GM12878 (cell line): Measurements from ENCODE around the gene IL1RAPL1. TPM values are rescaled to one million over a fixed set of nuclear protein-coding genes. Genes with fewer than 3 reads are reported as not detected.

ENCODE experiments used
- ATAC-seq: fragments of 200-7000 bp; cut with Tn5 transposase; 3 replicates; pipeline ENCODE4 v1.9.1; 2020; ENCODE audit warnings: mild to moderate bottlenecking, moderate library complexity
- BruUV-seq: library from RNA; stranded (reverse); fragments of 400-500 nt; replicated peaks from 2 replicates; lab custom pipeline; 2021; lab: Mats Ljungman, UMichigan
- CTCF ChIA-PET: fragments of 300-600 bp; sonication (Branson Sonifier 250); formaldehyde crosslinking; extraction: SDS; loops from one replicate; lab custom pipeline; 2021; ENCODE audit warnings: inconsistent platforms; lab: Yijun Ruan, JAX
- POLR2A ChIA-PET: fragments of 350-600 bp; formaldehyde crosslinking; extraction: SDS; loops from one replicate; lab custom pipeline; 2021; ENCODE audit warnings: inconsistent platforms; lab: Charles Lee
- RAD21 ChIA-PET: fragments of 300-600 bp; sonication (Branson Sonifier 250); formaldehyde crosslinking; loops from one replicate; lab custom pipeline; 2023; ENCODE audit warnings: antibody characterized with exemption; ENCODE audit not compliant: unreplicated experiment; lab: Charles Lee
- SMC1A ChIA-PET: fragments of 300-600 bp; sonication (Branson Sonifier 250); formaldehyde crosslinking; loops from one replicate; lab custom pipeline; 2023; ENCODE audit not compliant: unreplicated experiment, uncharacterized antibody; lab: Charles Lee
- DNase-seq: peaks from one replicate; pipeline ENCODE4 v3.0.0-alpha.2; 2011; ENCODE audit warnings: low read depth, low spot score
- FAIRE-seq: peaks from 3 replicates; lab custom pipeline; 2011; peaks lifted over from hg19 to GRCh38; lab: Jason Lieb, UNC
- H2AFZ ChIP-seq: 2 replicates; pipeline ENCODE4 v1.6.0; 2011; ENCODE audit warnings: low read depth, low read length, control low read depth; ENCODE audit not compliant: control insufficient read depth
- H3K27ac ChIP-seq: 2 replicates; pipeline ENCODE4 v1.5.1; 2011; ENCODE audit warnings: control low read depth; ENCODE audit not compliant: control insufficient read depth, insufficient read depth
- H3K27me3 ChIP-seq, 2 experiments: replicated peaks in 1 of 2; 2 replicates each; pipeline versions ENCODE4 v1.6.0 to v1.6.1; 2011; ENCODE audit warnings: low read length in 1 of 2; ENCODE audit not compliant: control insufficient read depth in 2 of 2, insufficient read depth in 2 of 2
- H3K36me3 ChIP-seq, 2 experiments: 2 replicates each; pipeline ENCODE4 v1.5.1; 2011; ENCODE audit warnings: low read length in 1 of 2; ENCODE audit not compliant: control insufficient read depth in 2 of 2, insufficient read depth in 2 of 2
- H3K4me1 ChIP-seq: 2 replicates; pipeline ENCODE4 v1.6.1; 2011; ENCODE audit warnings: mild to moderate bottlenecking, low read length, moderate library complexity, mixed read lengths; ENCODE audit not compliant: control insufficient read depth, insufficient read depth
- H3K4me2 ChIP-seq: 2 replicates; pipeline ENCODE4 v1.6.0; 2011; ENCODE audit warnings: control low read depth; ENCODE audit not compliant: control insufficient read depth, insufficient read depth
- H3K4me3 ChIP-seq: fragments of 200-600 bp; sonication (generic); 2 replicates; pipeline ENCODE4 v1.5.1; 2016
- H3K79me2 ChIP-seq: 2 replicates; pipeline ENCODE4 v1.6.0; 2011; ENCODE audit warnings: low read length; ENCODE audit not compliant: control insufficient read depth, insufficient read depth
- H3K9ac ChIP-seq: 2 replicates; pipeline ENCODE4 v1.8.0; 2011; ENCODE audit warnings: low read length, control low read depth, mixed read lengths; ENCODE audit not compliant: control insufficient read depth, insufficient read depth
- H3K9me3 ChIP-seq: replicated peaks from 3 replicates; pipeline ENCODE4 v1.5.1; 2011; ENCODE audit warnings: mild to moderate bottlenecking, low read length; ENCODE audit not compliant: control insufficient read depth, insufficient read depth
- H4K20me1 ChIP-seq: 2 replicates; pipeline ENCODE4 v1.6.0; 2011; ENCODE audit not compliant: control insufficient read depth, insufficient read depth
- BCL3 ChIP-seq: IDR thresholded peaks from 2 replicates; pipeline ENCODE4 v1.6.1; 2011; ENCODE audit warnings: borderline replicate concordance, low read depth, mild to moderate bottlenecking, moderate library complexity, low read length; ENCODE audit not compliant: insufficient read depth, poor library complexity, severe bottlenecking
- FOXM1 ChIP-seq: IDR thresholded peaks from 2 replicates; pipeline ENCODE4 v1.6.1; 2012; ENCODE audit warnings: low read depth, mild to moderate bottlenecking, inconsistent platforms, low read length, moderate library complexity
- IRF3 ChIP-seq: fragments of 450-650 bp; IDR thresholded peaks from 2 replicates; pipeline ENCODE4 v1.6.1; 2014; ENCODE audit warnings: mild to moderate bottlenecking
- IRF5 ChIP-seq: fragments of 450-650 bp; IDR thresholded peaks from 2 replicates; pipeline ENCODE4 v1.6.1; 2017; ENCODE audit warnings: borderline replicate concordance
- MXI1 ChIP-seq: fragments of 150-350 bp; IDR thresholded peaks from 2 replicates; pipeline ENCODE4 v1.6.1; 2011; ENCODE audit warnings: low read depth, mild to moderate bottlenecking, inconsistent platforms, low read length, improper control_type of control experiment
- RCOR1 ChIP-seq: conservative IDR thresholded peaks from 2 replicates; pipeline ENCODE4 v1.6.1; 2012; ENCODE audit warnings: low read depth, low read length, improper control_type of control experiment
- REST ChIP-seq: IDR thresholded peaks from 2 replicates; pipeline ENCODE4 v1.6.1; 2012; ENCODE audit warnings: mild to moderate bottlenecking, low read depth, low read length
- RUNX3 ChIP-seq: IDR thresholded peaks from 2 replicates; pipeline ENCODE4 v1.6.1; 2012; ENCODE audit warnings: low read length, inconsistent platforms
- SMAD1 ChIP-seq: fragments of 450-650 bp; IDR thresholded peaks from 2 replicates; pipeline ENCODE4 v1.6.1; 2018; ENCODE audit warnings: mild to moderate bottlenecking, low read depth; ENCODE audit not compliant: partially characterized antibody
- SPI1 ChIP-seq: IDR thresholded peaks from 2 replicates; pipeline ENCODE4 v1.6.1; 2011; ENCODE audit warnings: low read depth, mild to moderate bottlenecking, low read length, moderate library complexity, borderline replicate concordance; ENCODE audit not compliant: insufficient read depth
- SREBF2 ChIP-seq: IDR thresholded peaks from 2 replicates; pipeline ENCODE4 v1.6.1; 2012; ENCODE audit warnings: mild to moderate bottlenecking, low read length
- USF2 ChIP-seq: IDR thresholded peaks from 2 replicates; pipeline ENCODE4 v1.6.1; 2011; ENCODE audit warnings: low read depth, low read length, improper control_type of control experiment, borderline replicate concordance
- ZNF384 ChIP-seq: IDR thresholded peaks from 2 replicates; pipeline ENCODE4 v1.6.1; 2012; ENCODE audit warnings: low read depth, mild to moderate bottlenecking, low read length, improper control_type of control experiment, borderline replicate concordance
- ZNF622 ChIP-seq: fragments of 450-650 bp; IDR thresholded peaks from 2 replicates; pipeline ENCODE4 v1.6.1; 2017; ENCODE audit warnings: mild to moderate bottlenecking, inconsistent platforms
- WGBS: methylation state at CpG from one replicate; pipeline ENCODE4 v1.1.6; 2016; ENCODE audit warnings: low lambda C conversion rate; ENCODE audit not compliant: insufficient replicate concordance, insufficient coverage; ENCODE audit errors: missing lambda C conversion rate; 5-methylcytosine and 5-hydroxymethylcytosine counted together
- in situ Hi-C: fragments of 300-500 bp; cut with MboI; formaldehyde crosslinking; loops from 9 replicates; pipeline ENCODE4 v1.14.3; 2018; ENCODE audit warnings: mixed read lengths
- intact Hi-C: fragments of 100-400 bp; cut with micrococcal nuclease; formaldehyde crosslinking; loops from one replicate; pipeline ENCODE4 v1.14.2; 2022; ENCODE audit not compliant: unreplicated experiment
- polyA plus RNA-seq, 11 experiments: library from polyadenylated mRNA; depleted of rRNA in 4 of 11; unstranded in 6 of 11; stranded (reverse) in 5 of 11; fragments of >200 nt; fragmentation: Nextera tagmentation in 4 of 11; fragmentation: Illumina TruSeq in 1 of 11; extraction: Ambion mirVana in 4 of 11; extraction: Trizol in 1 of 11; gene quantifications; 1 replicate in 1 of 11; 2 replicates in 10 of 11; pipeline versions ENCODE4 v1.2.1 to v1.2.3, GENCODE V29; 2011 to 2016; ENCODE audit warnings: inconsistent platforms in 2 of 11, missing spikeins in 2 of 11, low read depth in 1 of 11
- total RNA-seq, 4 experiments: library from RNA; depleted of rRNA in 3 of 4; stranded (reverse); fragments of >200 nt in 3 of 4; fragmentation: Illumina TruSeq in 1 of 4; extraction: Trizol in 1 of 4; gene quantifications; 2 replicates each; pipeline versions ENCODE4 v1.2.1 to v1.2.3, GENCODE V29; 2013 to 2021

Gene IL1RAPL1
- total and polyA plus RNA-seq, 10 of the 15 experiments (the other 5 are each of a cell fraction or from before 2014, with no cell fraction given): not detected

- no peak for TF ChIP-seq MXI1
These were observed 132.4 kb downstream of the IL1RAPL1 start (continued) for GRCh38 chrX:28719620-28720019.

GRCh38 chrX:28752330-28752729 is 165.1 kb downstream of the IL1RAPL1 start:
- no peaks in the 10 kb centered on the region for H3K79me2 ChIP-seq
- no TSS peak for BruUV-seq
- in situ Hi-C loops: no loop called here
- 0% methylated on average over 2 of the region's 2 CpGs for WGBS
- no peaks in the 10 kb centered on the region for H3K36me3 ChIP-seq
- POLR2A ChIA-PET: no interaction called here
- CTCF ChIA-PET: no interaction called here
- H3K9me3 ChIP-seq: no peaks in the 10 kb centered on the region
- no peak overlapping the region for H3K4me3 ChIP-seq
- SMC1A ChIA-PET: interaction anchor here (0.5 kb wide), 1 partner anchor 728 kb away, joined by 3 read pairs; no protein-coding TSS in a partner anchor
- no peaks in the 10 kb centered on the region for H4K20me1 ChIP-seq
- FAIRE-seq (no peak), ATAC-seq (no peak), DNase-seq (no peak)
- RAD21 ChIA-PET: no interaction called here
- H2AFZ ChIP-seq: no peak overlapping the region
- intact Hi-C loops: no loop called here
- no peak overlapping the region for H3K9ac ChIP-seq
- no peak overlapping the region for H3K4me2 ChIP-seq
- TF ChIP-seq ZNF622 (no peak), ZNF384 (no peak), RCOR1 (no peak), SPI1 (no peak), FOXM1 (no peak), USF2 (no peak), REST (no peak), IRF5 (no peak), SREBF2 (no peak), IRF3 (no peak), SMAD1 (no peak), BCL3 (no peak), RUNX3 (no peak)
- no peaks in the 10 kb centered on the region for H3K4me1 ChIP-seq
- H3K27ac ChIP-seq: no peak overlapping the region
- no peaks in the 10 kb centered on the region for H3K27me3 ChIP-seq
